Adrenal gland (tissue), 12 donors: ENCODE measurements around the gene ARIH1. TPM values are rescaled to one million over a fixed set of nuclear protein-coding genes. Genes with fewer than 3 reads are reported as not detected.

Source experiments
- DNase-seq, 7 donors: peaks; one replicate each; pipeline ENCODE4 v3.0.0-alpha.2; 2019 to 2020
- H3K27ac ChIP-seq, 5 donors: fragments of 200-600 bp; sonication (generic) in 4 of 5; 1 replicate in 3 of 5; 2 replicates in 2 of 5; pipeline versions ENCODE4 v1.5.1 to v1.8.0; 2016 to 2020; ENCODE audit warnings: mild to moderate bottlenecking in 1 of 5
- H3K27me3 ChIP-seq: fragments of 200-600 bp; 2 replicates; pipeline ENCODE4 v1.8.0; 2021
- H3K36me3 ChIP-seq, 2 donors: fragments of 200-600 bp; replicated peaks in 1 of 2; 1 replicate in 1 of 2; 2 replicates in 1 of 2; pipeline versions ENCODE4 v1.5.1 to v1.8.0; 2018 to 2022
- H3K4me1 ChIP-seq, 2 donors: fragments of 200-600 bp; replicated peaks in 1 of 2; 1 replicate in 1 of 2; 2 replicates in 1 of 2; pipeline versions ENCODE4 v1.5.1 to v1.8.0; 2018 to 2021
- H3K4me3 ChIP-seq, 4 donors: fragments of 200-600 bp; sonication (generic) in 3 of 4; one replicate each; pipeline ENCODE4 v1.5.1; 2016 to 2018
- H3K9me3 ChIP-seq, 3 donors: fragments of 200-600 bp; sonication (generic) in 1 of 3; replicated peaks in 1 of 3; 1 replicate in 2 of 3; 2 replicates in 1 of 3; pipeline versions ENCODE4 v1.5.1 to v1.8.0; 2016 to 2021
- POLR2A ChIP-seq, 2 donors: fragments of 450-650 bp; IDR thresholded peaks; one replicate each; pipeline ENCODE4 v1.6.1; 2017; ENCODE audit warnings: antibody characterized with exemption in 2 of 2, mild to moderate bottlenecking in 2 of 2, moderate library complexity in 1 of 2
- WGBS, 4 donors: extraction: QIAGEN DNeasy Blood & Tissue Kit in 2 of 4; methylation state at CpG; one replicate each; pipeline versions ENCODE4 v1.1.5 to v1.1.7; 2013 to 2017; 5-methylcytosine and 5-hydroxymethylcytosine counted together
- intact Hi-C, 2 donors: fragments of 100-400 bp; cut with DNase I; formaldehyde crosslinking; loops; one replicate each; pipeline versions ENCODE4 v1.14.1 to v1.15.0; 2022 to 2023
- polyA plus RNA-seq, 3 donors: library from polyadenylated mRNA; stranded (reverse); fragments of 200-250 nt in 2 of 3; fragments of 350-450 nt in 1 of 3; fragmentation: Illumina TruSeq in 1 of 3; extraction: RNeasy Lipid Tissue Mini Kit (QIAGEN cat#74804) in 1 of 3; gene quantifications; one replicate each; pipeline ENCODE4 v1.2.3, GENCODE V29; 2013 to 2014
- total RNA-seq, 9 donors: library from RNA; depleted of rRNA in 4 of 9; stranded (reverse); fragments of >200 nt in 4 of 9; fragments of 120-200 nt in 1 of 9; fragmentation: NEBNext Ultra II Directional in 1 of 9; extraction: Animal tissue kit (Norgen Biotek cat#: 25700) in 1 of 9; gene quantifications; one replicate each; pipeline versions ENCODE4 v1.1.0 to v1.2.4, GENCODE V29; 2013 to 2023
- TF ChIP-seq, protein P1 (sequence below), 6 experiments: fragments of 450-650 bp in 4 of 6; fragments of 200-600 bp in 2 of 6; sonication (generic) in 1 of 6; IDR thresholded peaks; 1 replicate in 5 of 6; 2 replicates in 1 of 6; pipeline versions ENCODE4 v1.5.1 to v1.8.0; 2016 to 2021; ENCODE audit warnings: antibody characterized with exemption in 6 of 6, mild to moderate bottlenecking in 2 of 6, moderate library complexity in 1 of 6
- donor health status: healthy with polysubstance abuse.
- donor health status: Bipolar disorder and iron deficiency.
- donor health status: DM: yes; HTN: yes; CAD: no.
- donor health status: DM: no; HTN: no; CAD: no.
- donor health status: DM: no; HTN: no; CAD: no.
- donor health status: DM: yes; HTN: yes; CAD: no.

The ARIH1 gene
- total and polyA plus RNA-seq, 12 donors = 18.3 to 159 (median 58.8) TPM

- TF ChIP-seq POLR2A (IDR thresholded peaks at IDR 0.05) = no peak
- TF ChIP-seq, protein P1, sequence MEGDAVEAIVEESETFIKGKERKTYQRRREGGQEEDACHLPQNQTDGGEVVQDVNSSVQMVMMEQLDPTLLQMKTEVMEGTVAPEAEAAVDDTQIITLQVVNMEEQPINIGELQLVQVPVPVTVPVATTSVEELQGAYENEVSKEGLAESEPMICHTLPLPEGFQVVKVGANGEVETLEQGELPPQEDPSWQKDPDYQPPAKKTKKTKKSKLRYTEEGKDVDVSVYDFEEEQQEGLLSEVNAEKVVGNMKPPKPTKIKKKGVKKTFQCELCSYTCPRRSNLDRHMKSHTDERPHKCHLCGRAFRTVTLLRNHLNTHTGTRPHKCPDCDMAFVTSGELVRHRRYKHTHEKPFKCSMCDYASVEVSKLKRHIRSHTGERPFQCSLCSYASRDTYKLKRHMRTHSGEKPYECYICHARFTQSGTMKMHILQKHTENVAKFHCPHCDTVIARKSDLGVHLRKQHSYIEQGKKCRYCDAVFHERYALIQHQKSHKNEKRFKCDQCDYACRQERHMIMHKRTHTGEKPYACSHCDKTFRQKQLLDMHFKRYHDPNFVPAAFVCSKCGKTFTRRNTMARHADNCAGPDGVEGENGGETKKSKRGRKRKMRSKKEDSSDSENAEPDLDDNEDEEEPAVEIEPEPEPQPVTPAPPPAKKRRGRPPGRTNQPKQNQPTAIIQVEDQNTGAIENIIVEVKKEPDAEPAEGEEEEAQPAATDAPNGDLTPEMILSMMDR (IDR thresholded peaks at IDR 0.05) = no peak
- Histone ChIP-seq H3K4me1 (no peaks in the 10 kb centered on the region), H3K27ac (no peak overlapping the region), H3K27me3 (no peaks in the 10 kb centered on the region), H3K9me3 (no peaks in the 10 kb centered on the region), H3K36me3 (no peaks in the 10 kb centered on the region), H3K4me3 (no peak overlapping the region)
- 100% methylated on average over 1 of the region's 1 CpG for WGBS, 4 donors
- intact Hi-C loops = loop anchor here in 1 of 2 donors (10.0 kb wide), 1 partner anchor 84 kb away; no protein-coding TSS in a partner anchor
- DNase-seq = no peak
These were observed 116.3 kb downstream of the ARIH1 start for GRCh38 chr15:72590427-72590826.

- H3K4me1 ChIP-seq = no peaks in the 10 kb centered on the region
- no peaks in the 10 kb centered on the region for H3K36me3 ChIP-seq
- DNase-seq = no peak
- H3K9me3 ChIP-seq = no peaks in the 10 kb centered on the region
- H3K27me3 ChIP-seq = no peaks in the 10 kb centered on the region
- intact Hi-C loops = loop anchor here in 1 of 2 donors (10.0 kb wide), 1 partner anchor 83 kb away; no protein-coding TSS in a partner anchor
- 52 to 65% (median 61%) methylated on average over 1 of the region's 1 CpG for WGBS, 4 donors
- TF ChIP-seq, protein P1 (IDR thresholded peaks at IDR 0.05) = no peak
- no peak for TF ChIP-seq POLR2A (IDR thresholded peaks at IDR 0.05)
- H3K27ac ChIP-seq = no peak overlapping the region
- H3K4me3 ChIP-seq = no peak overlapping the region
These were observed 117.2 kb downstream of the ARIH1 start for GRCh38 chr15:72591361-72591760.

- no peak for DNase-seq
- TF ChIP-seq POLR2A (IDR thresholded peaks at IDR 0.05) = no peak
- TF ChIP-seq, protein P1 (IDR thresholded peaks at IDR 0.05) = no peak
- Histone ChIP-seq H3K36me3 (no peaks in the 10 kb centered on the region), H3K27me3 (no peaks in the 10 kb centered on the region), H3K4me1 (no peaks in the 10 kb centered on the region), H3K27ac (no peak overlapping the region), H3K9me3 (no peaks in the 10 kb centered on the region), H3K4me3 (no peak overlapping the region)
- 86 to 93% (median 91%) methylated on average over 2 of the region's 2 CpGs for WGBS, 4 donors
- intact Hi-C loops = loop anchor here in 1 of 2 donors (10.0 kb wide), 1 partner anchor 83 kb away; no protein-coding TSS in a partner anchor
These were observed 118.0 kb downstream of the ARIH1 start for GRCh38 chr15:72592097-72592496.

GRCh38 chr15:72592676-72593075, 118.5 kb downstream of the ARIH1 start:
- Histone ChIP-seq H3K4me3 (no peak overlapping the region), H3K36me3 (no peaks in the 10 kb centered on the region), H3K27ac (no peak overlapping the region), H3K9me3 (no peaks in the 10 kb centered on the region), H3K27me3 (no peaks in the 10 kb centered on the region), H3K4me1 (no peaks in the 10 kb centered on the region)
- 85 to 95% (median 92%) methylated on average over 2 of the region's 2 CpGs for WGBS, 4 donors
- intact Hi-C loops = loop anchor here in 1 of 2 donors (10.0 kb wide), 1 partner anchor 82 kb away; no protein-coding TSS in a partner anchor
- DNase-seq = no peak
- no peak for TF ChIP-seq POLR2A (IDR thresholded peaks at IDR 0.05)
- TF ChIP-seq, protein P1 (IDR thresholded peaks at IDR 0.05) = no peak
